GM12878 (cell line): ENCODE results near the gene EPS8L1. TPM values are rescaled to one million over a fixed set of nuclear protein-coding genes. Genes with fewer than 3 reads are reported as not detected.

Source experiments
- ATAC-seq: fragments of 200-7000 bp; cut with Tn5 transposase; 3 replicates; pipeline ENCODE4 v1.9.1; 2020; ENCODE audit warnings: mild to moderate bottlenecking, moderate library complexity
- BruUV-seq: library from RNA; stranded (reverse); fragments of 400-500 nt; replicated peaks from 2 replicates; lab custom pipeline; 2021; lab: Mats Ljungman, UMichigan
- CTCF ChIA-PET: fragments of 300-600 bp; sonication (Branson Sonifier 250); formaldehyde crosslinking; extraction: SDS; loops from one replicate; lab custom pipeline; 2021; ENCODE audit warnings: inconsistent platforms; lab: Yijun Ruan, JAX
- POLR2A ChIA-PET: fragments of 350-600 bp; formaldehyde crosslinking; extraction: SDS; loops from one replicate; lab custom pipeline; 2021; ENCODE audit warnings: inconsistent platforms; lab: Charles Lee
- RAD21 ChIA-PET: fragments of 300-600 bp; sonication (Branson Sonifier 250); formaldehyde crosslinking; loops from one replicate; lab custom pipeline; 2023; ENCODE audit warnings: antibody characterized with exemption; ENCODE audit not compliant: unreplicated experiment; lab: Charles Lee
- SMC1A ChIA-PET: fragments of 300-600 bp; sonication (Branson Sonifier 250); formaldehyde crosslinking; loops from one replicate; lab custom pipeline; 2023; ENCODE audit not compliant: unreplicated experiment, uncharacterized antibody; lab: Charles Lee
- DNase-seq: peaks from one replicate; pipeline ENCODE4 v3.0.0-alpha.2; 2011; ENCODE audit warnings: low read depth, low spot score
- FAIRE-seq: peaks from 3 replicates; lab custom pipeline; 2011; peaks lifted over from hg19 to GRCh38; lab: Jason Lieb, UNC
- H2AFZ ChIP-seq: 2 replicates; pipeline ENCODE4 v1.6.0; 2011; ENCODE audit warnings: low read depth, low read length, control low read depth; ENCODE audit not compliant: control insufficient read depth
- H3K27ac ChIP-seq: 2 replicates; pipeline ENCODE4 v1.5.1; 2011; ENCODE audit warnings: control low read depth; ENCODE audit not compliant: control insufficient read depth, insufficient read depth
- H3K27me3 ChIP-seq, 2 experiments: replicated peaks in 1 of 2; 2 replicates each; pipeline versions ENCODE4 v1.6.0 to v1.6.1; 2011; ENCODE audit warnings: low read length in 1 of 2; ENCODE audit not compliant: control insufficient read depth in 2 of 2, insufficient read depth in 2 of 2
- H3K36me3 ChIP-seq, 2 experiments: 2 replicates each; pipeline ENCODE4 v1.5.1; 2011; ENCODE audit warnings: low read length in 1 of 2; ENCODE audit not compliant: control insufficient read depth in 2 of 2, insufficient read depth in 2 of 2
- H3K4me1 ChIP-seq: 2 replicates; pipeline ENCODE4 v1.6.1; 2011; ENCODE audit warnings: mild to moderate bottlenecking, low read length, moderate library complexity, mixed read lengths; ENCODE audit not compliant: control insufficient read depth, insufficient read depth
- H3K4me2 ChIP-seq: 2 replicates; pipeline ENCODE4 v1.6.0; 2011; ENCODE audit warnings: control low read depth; ENCODE audit not compliant: control insufficient read depth, insufficient read depth
- H3K4me3 ChIP-seq: fragments of 200-600 bp; sonication (generic); 2 replicates; pipeline ENCODE4 v1.5.1; 2016
- H3K79me2 ChIP-seq: 2 replicates; pipeline ENCODE4 v1.6.0; 2011; ENCODE audit warnings: low read length; ENCODE audit not compliant: control insufficient read depth, insufficient read depth
- H3K9ac ChIP-seq: 2 replicates; pipeline ENCODE4 v1.8.0; 2011; ENCODE audit warnings: low read length, control low read depth, mixed read lengths; ENCODE audit not compliant: control insufficient read depth, insufficient read depth
- H3K9me3 ChIP-seq: replicated peaks from 3 replicates; pipeline ENCODE4 v1.5.1; 2011; ENCODE audit warnings: mild to moderate bottlenecking, low read length; ENCODE audit not compliant: control insufficient read depth, insufficient read depth
- H4K20me1 ChIP-seq: 2 replicates; pipeline ENCODE4 v1.6.0; 2011; ENCODE audit not compliant: control insufficient read depth, insufficient read depth
- BCL11A ChIP-seq: IDR thresholded peaks from 2 replicates; pipeline ENCODE4 v1.6.1; 2011; ENCODE audit warnings: low read depth, low read length
- DPF2 ChIP-seq: fragments of 450-650 bp; IDR thresholded peaks from 2 replicates; pipeline ENCODE4 v1.6.1; 2017; ENCODE audit warnings: mild to moderate bottlenecking
- E2F8 ChIP-seq: fragments of 450-650 bp; IDR thresholded peaks from 2 replicates; pipeline ENCODE4 v1.6.1; 2018; ENCODE audit warnings: mild to moderate bottlenecking, low read depth, moderate library complexity; ENCODE audit not compliant: partially characterized antibody
- ETV6 ChIP-seq, 2 experiments: fragments of 450-650 bp in 1 of 2; IDR thresholded peaks in 1 of 2; conservative IDR thresholded peaks in 1 of 2; 2 replicates each; pipeline ENCODE4 v1.6.1; 2014; ENCODE audit warnings: antibody characterized with exemption in 1 of 2, borderline replicate concordance in 1 of 2, low read depth in 1 of 2, mild to moderate bottlenecking in 1 of 2, moderate library complexity in 1 of 2
- HDAC6 ChIP-seq: fragments of 200-600 bp; sonication (generic); IDR thresholded peaks from one replicate; pipeline ENCODE4 v1.8.0; 2017; ENCODE audit warnings: antibody characterized with exemption; ENCODE audit not compliant: unreplicated experiment
- IKZF2 ChIP-seq, 2 experiments: fragments of 450-650 bp; IDR thresholded peaks; 2 replicates each; pipeline ENCODE4 v1.6.1; 2017; ENCODE audit warnings: mild to moderate bottlenecking in 2 of 2, moderate library complexity in 2 of 2
- MYC ChIP-seq: IDR thresholded peaks from 2 replicates; pipeline ENCODE4 v1.6.1; 2011; ENCODE audit warnings: mild to moderate bottlenecking, low read length, moderate library complexity, inconsistent platforms; ENCODE audit not compliant: insufficient read depth, insufficient replicate concordance, insufficient read length, severe bottlenecking
- NFYB ChIP-seq: IDR thresholded peaks from 2 replicates; pipeline ENCODE4 v1.6.1; 2011; ENCODE audit warnings: low read depth, mild to moderate bottlenecking, low read length, improper control_type of control experiment, moderate library complexity; ENCODE audit not compliant: insufficient read depth
- NRF1 ChIP-seq: conservative IDR thresholded peaks from 2 replicates; pipeline ENCODE4 v1.6.1; 2011; ENCODE audit warnings: mild to moderate bottlenecking, low read depth, low read length, improper control_type of control experiment
- POLR2AphosphoS2 ChIP-seq: IDR thresholded peaks from 2 replicates; pipeline ENCODE4 v1.6.1; 2011; ENCODE audit warnings: low read depth, mild to moderate bottlenecking, low read length, improper control_type of control experiment, moderate library complexity
- SIN3A ChIP-seq: IDR thresholded peaks from 2 replicates; pipeline ENCODE4 v1.6.1; 2012; ENCODE audit warnings: low read depth, low read length, improper control_type of control experiment
- SRF ChIP-seq, 2 experiments: IDR thresholded peaks; 2 replicates each; pipeline ENCODE4 v1.6.1; 2011; ENCODE audit warnings: low read depth in 2 of 2, low read length in 2 of 2, mild to moderate bottlenecking in 1 of 2, moderate library complexity in 1 of 2
- SUPT20H ChIP-seq: IDR thresholded peaks from 2 replicates; pipeline ENCODE4 v1.6.1; 2011; ENCODE audit warnings: low read depth, mild to moderate bottlenecking, low read length, moderate library complexity, borderline replicate concordance; ENCODE audit not compliant: control insufficient read depth
- YBX1 ChIP-seq: fragments of 450-650 bp; IDR thresholded peaks from 2 replicates; pipeline ENCODE4 v1.6.1; 2016; ENCODE audit warnings: antibody characterized with exemption
- ZNF622 ChIP-seq: fragments of 450-650 bp; IDR thresholded peaks from 2 replicates; pipeline ENCODE4 v1.6.1; 2017; ENCODE audit warnings: mild to moderate bottlenecking, inconsistent platforms
- ZSCAN29 ChIP-seq: fragments of 450-650 bp; IDR thresholded peaks from 2 replicates; pipeline ENCODE4 v1.6.1; 2017; ENCODE audit warnings: mild to moderate bottlenecking, moderate library complexity
- WGBS: methylation state at CpG from one replicate; pipeline ENCODE4 v1.1.6; 2016; ENCODE audit warnings: low lambda C conversion rate; ENCODE audit not compliant: insufficient replicate concordance, insufficient coverage; ENCODE audit errors: missing lambda C conversion rate; 5-methylcytosine and 5-hydroxymethylcytosine counted together
- in situ Hi-C: fragments of 300-500 bp; cut with MboI; formaldehyde crosslinking; loops from 9 replicates; pipeline ENCODE4 v1.14.3; 2018; ENCODE audit warnings: mixed read lengths
- intact Hi-C: fragments of 100-400 bp; cut with micrococcal nuclease; formaldehyde crosslinking; loops from one replicate; pipeline ENCODE4 v1.14.2; 2022; ENCODE audit not compliant: unreplicated experiment
- polyA plus RNA-seq, 11 experiments: library from polyadenylated mRNA; depleted of rRNA in 4 of 11; unstranded in 6 of 11; stranded (reverse) in 5 of 11; fragments of >200 nt; fragmentation: Nextera tagmentation in 4 of 11; fragmentation: Illumina TruSeq in 1 of 11; extraction: Ambion mirVana in 4 of 11; extraction: Trizol in 1 of 11; gene quantifications; 1 replicate in 1 of 11; 2 replicates in 10 of 11; pipeline versions ENCODE4 v1.2.1 to v1.2.3, GENCODE V29; 2011 to 2016; ENCODE audit warnings: inconsistent platforms in 2 of 11, missing spikeins in 2 of 11, low read depth in 1 of 11
- total RNA-seq, 4 experiments: library from RNA; depleted of rRNA in 3 of 4; stranded (reverse); fragments of >200 nt in 3 of 4; fragmentation: Illumina TruSeq in 1 of 4; extraction: Trizol in 1 of 4; gene quantifications; 2 replicates each; pipeline versions ENCODE4 v1.2.1 to v1.2.3, GENCODE V29; 2013 to 2021
- TF ChIP-seq, protein P1 (sequence below), 3 experiments: IDR thresholded peaks in 2 of 3; conservative IDR thresholded peaks in 1 of 3; 2 replicates each; pipeline ENCODE4 v1.5.1; 2011; ENCODE audit warnings: low read depth in 3 of 3, low read length in 3 of 3, mild to moderate bottlenecking in 3 of 3, control low read depth in 2 of 3, moderate library complexity in 2 of 3, inconsistent platforms in 1 of 3, mixed read lengths in 1 of 3; ENCODE audit not compliant: control insufficient read depth in 2 of 3, insufficient read depth in 1 of 3; ENCODE audit errors: extremely low read depth in 1 of 3
- TF ChIP-seq, protein P2 (sequence below): IDR thresholded peaks from 2 replicates; pipeline ENCODE4 v1.6.1; 2011; ENCODE audit warnings: low read depth, low read length, improper control_type of control experiment, borderline replicate concordance

The EPS8L1 gene
- total and polyA plus RNA-seq, 10 of the 15 experiments (the other 5 are each of a cell fraction or from before 2014, with no cell fraction given) = 0.68 to 2.2 (median 0.96) TPM; not detected in 2

DNA sequence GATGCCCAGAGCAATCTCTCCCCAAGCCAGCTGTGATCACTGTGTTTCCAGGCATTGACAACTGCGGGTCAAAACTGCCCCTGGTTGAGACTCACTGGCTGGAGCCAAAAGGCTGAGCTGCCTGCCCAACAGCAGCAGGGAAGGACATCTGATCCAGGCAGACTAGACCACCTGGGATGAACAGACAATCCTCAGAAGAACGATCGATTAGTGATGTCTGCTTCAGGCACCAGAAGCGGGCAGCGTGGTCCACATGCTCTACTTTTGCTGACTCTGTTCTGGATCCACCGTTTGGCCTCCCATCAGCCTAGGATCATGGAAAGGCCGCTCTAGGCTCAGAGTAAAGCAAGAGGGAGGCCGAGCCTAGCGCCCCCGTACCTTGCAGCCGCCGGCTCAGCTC, 27.7 kb upstream of the EPS8L1 start:
- ChIA-PET SMC1A (no interaction called here), CTCF (no interaction called here), POLR2A (no interaction called here), RAD21 (no interaction called here)
- Histone ChIP-seq H3K4me1 (no peaks in the 10 kb centered on the region), H3K36me3 (peaks cover 16 to 26% of the 10 kb centered on the region in 2 experiments), H3K4me2 (no peak overlapping the region), H3K27ac (no peak overlapping the region), H3K27me3 (no peaks in the 10 kb centered on the region), H4K20me1 (no peaks in the 10 kb centered on the region), H3K9me3 (no peaks in the 10 kb centered on the region), H3K9ac (no peak overlapping the region), H3K4me3 (no peak overlapping the region), H2AFZ (no peak overlapping the region), H3K79me2 (no peaks in the 10 kb centered on the region)
- DNase-seq (no peak), FAIRE-seq (no peak), ATAC-seq (no peak)
- in situ Hi-C loops = no loop called here
- intact Hi-C loops = no loop called here
- 94% methylated on average over 12 of the region's 12 CpGs for WGBS
- BruUV-seq = no TSS peak
- TF ChIP-seq HDAC6 = no peak
- no peak for TF ChIP-seq BCL11A
- no peak for TF ChIP-seq YBX1
- TF ChIP-seq SIN3A = no peak
- TF ChIP-seq ETV6 (conservative IDR thresholded peaks at IDR 0.05 in 1 of 2, IDR thresholded peaks at IDR 0.05 in 1 of 2; ENCODE audit: borderline replicate concordance in 1 of 2, low read depth in 1 of 2) = no peak
- no peak for TF ChIP-seq NFYB
- no peak for TF ChIP-seq ZNF622
- no peak for TF ChIP-seq NRF1
- TF ChIP-seq DPF2 = no peak
- TF ChIP-seq, protein P1, sequence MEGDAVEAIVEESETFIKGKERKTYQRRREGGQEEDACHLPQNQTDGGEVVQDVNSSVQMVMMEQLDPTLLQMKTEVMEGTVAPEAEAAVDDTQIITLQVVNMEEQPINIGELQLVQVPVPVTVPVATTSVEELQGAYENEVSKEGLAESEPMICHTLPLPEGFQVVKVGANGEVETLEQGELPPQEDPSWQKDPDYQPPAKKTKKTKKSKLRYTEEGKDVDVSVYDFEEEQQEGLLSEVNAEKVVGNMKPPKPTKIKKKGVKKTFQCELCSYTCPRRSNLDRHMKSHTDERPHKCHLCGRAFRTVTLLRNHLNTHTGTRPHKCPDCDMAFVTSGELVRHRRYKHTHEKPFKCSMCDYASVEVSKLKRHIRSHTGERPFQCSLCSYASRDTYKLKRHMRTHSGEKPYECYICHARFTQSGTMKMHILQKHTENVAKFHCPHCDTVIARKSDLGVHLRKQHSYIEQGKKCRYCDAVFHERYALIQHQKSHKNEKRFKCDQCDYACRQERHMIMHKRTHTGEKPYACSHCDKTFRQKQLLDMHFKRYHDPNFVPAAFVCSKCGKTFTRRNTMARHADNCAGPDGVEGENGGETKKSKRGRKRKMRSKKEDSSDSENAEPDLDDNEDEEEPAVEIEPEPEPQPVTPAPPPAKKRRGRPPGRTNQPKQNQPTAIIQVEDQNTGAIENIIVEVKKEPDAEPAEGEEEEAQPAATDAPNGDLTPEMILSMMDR (IDR thresholded peaks at IDR 0.05 in 2 of 3, conservative IDR thresholded peaks at IDR 0.05 in 1 of 3; ENCODE audit: control insufficient read depth in 2 of 3, extremely low read depth in 1 of 3, insufficient read depth in 1 of 3, low read depth in 3 of 3, low read length in 3 of 3) = no peak
- TF ChIP-seq POLR2AphosphoS2 = no peak
- no peak for TF ChIP-seq E2F8
- TF ChIP-seq ZSCAN29 = no peak
- TF ChIP-seq, protein P2, sequence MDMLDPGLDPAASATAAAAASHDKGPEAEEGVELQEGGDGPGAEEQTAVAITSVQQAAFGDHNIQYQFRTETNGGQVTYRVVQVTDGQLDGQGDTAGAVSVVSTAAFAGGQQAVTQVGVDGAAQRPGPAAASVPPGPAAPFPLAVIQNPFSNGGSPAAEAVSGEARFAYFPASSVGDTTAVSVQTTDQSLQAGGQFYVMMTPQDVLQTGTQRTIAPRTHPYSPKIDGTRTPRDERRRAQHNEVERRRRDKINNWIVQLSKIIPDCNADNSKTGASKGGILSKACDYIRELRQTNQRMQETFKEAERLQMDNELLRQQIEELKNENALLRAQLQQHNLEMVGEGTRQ = no peak
- no peak for TF ChIP-seq MYC
- TF ChIP-seq SRF (IDR thresholded peaks at IDR 0.05; ENCODE audit: low read depth in 2 of 2, low read length in 2 of 2) = no peak
- TF ChIP-seq IKZF2 (IDR thresholded peaks at IDR 0.05) = no peak
- no peak for TF ChIP-seq SUPT20H
